GM18505 (cell line): ENCODE measurements around the gene LONP2.

Experiments used
- ATAC-seq: cut with Tn5 transposase; IDR thresholded peaks from one replicate; pipeline ENCODE4 v1.9.1; 2021; ENCODE audit not compliant: unreplicated experiment
- POLR2A ChIP-seq: IDR thresholded peaks from 4 replicates; pipeline ENCODE4 v1.6.1; 2011; ENCODE audit warnings: borderline replicate concordance; ENCODE audit not compliant: insufficient read depth, insufficient read length; ENCODE audit errors: extremely low read depth

The LONP2 gene

GRCh38 chr16:48405153-48405552, 161.1 kb downstream of the LONP2 start:
- TF ChIP-seq POLR2A, result no peak

GRCh38 chr16:48405907-48406306, 161.8 kb downstream of the LONP2 start:
- no peak for ATAC-seq
- no peak for TF ChIP-seq POLR2A

More at GRCh38 chr16:48405153-48405552, 161.1 kb downstream of the LONP2 start:
- no peak for ATAC-seq
